Panc1 (cell line): ENCODE results near the gene PLEKHA1. TPM values are rescaled to one million over a fixed set of nuclear protein-coding genes. Genes with fewer than 3 reads are reported as not detected.

Source experiments
- ATAC-seq: fragments of 200-7000 bp; cut with Tn5 transposase; 2 replicates; pipeline ENCODE4 v1.9.1; 2020; ENCODE audit warnings: mild to moderate bottlenecking, moderate library complexity
- BruUV-seq: library from RNA; stranded (reverse); fragments of 400-500 nt; replicated peaks from 2 replicates; lab custom pipeline; 2021; lab: Mats Ljungman, UMichigan
- CTCF ChIA-PET: fragments of 300-600 bp; sonication (Branson Sonifier 250); formaldehyde crosslinking; loops from one replicate; lab custom pipeline; 2022; ENCODE audit warnings: antibody characterized with exemption; lab: Charles Lee
- POLR2A ChIA-PET: fragments of 300-600 bp; sonication (Branson Sonifier 250); formaldehyde crosslinking; loops from one replicate; lab custom pipeline; 2022; ENCODE audit warnings: antibody characterized with exemption; lab: Charles Lee
- DNase-seq: peaks from one replicate; pipeline ENCODE4 v3.0.0-alpha.2; 2010; ENCODE audit warnings: low read depth, low spot score
- H3K27ac ChIP-seq: 2 replicates; pipeline ENCODE4 v1.5.1; 2011; ENCODE audit warnings: mild to moderate bottlenecking, low read length, inconsistent platforms
- H3K27me3 ChIP-seq: fragments of 200-500 bp; sonication (Bioruptor generic); 2 replicates; pipeline ENCODE4 v1.6.0; 2014; ENCODE audit warnings: low read length, inconsistent platforms; ENCODE audit not compliant: control insufficient read depth, insufficient read depth
- H3K36me3 ChIP-seq: fragments of 200-500 bp; sonication (Bioruptor generic); 2 replicates; pipeline ENCODE4 v1.5.1; 2014; ENCODE audit warnings: inconsistent platforms, mild to moderate bottlenecking, low read length, moderate library complexity; ENCODE audit not compliant: control insufficient read depth, insufficient read depth
- H3K4me1 ChIP-seq: 2 replicates; pipeline ENCODE4 v1.5.1; 2011; ENCODE audit warnings: inconsistent platforms, mild to moderate bottlenecking, low read length, moderate library complexity; ENCODE audit not compliant: control insufficient read depth, insufficient read depth
- H3K4me3 ChIP-seq, 2 experiments: 2 replicates each; pipeline ENCODE4 v1.5.1; 2011 to 2012; ENCODE audit warnings: low read depth in 2 of 2, low read length in 2 of 2, mild to moderate bottlenecking in 2 of 2, inconsistent platforms in 1 of 2, moderate library complexity in 1 of 2
- H3K9me3 ChIP-seq: fragments of 200-500 bp; sonication (Bioruptor generic); 2 replicates; pipeline ENCODE4 v1.5.1; 2014; ENCODE audit warnings: low read depth, mild to moderate bottlenecking, inconsistent platforms, low read length, moderate library complexity; ENCODE audit not compliant: control insufficient read depth, insufficient read depth
- POLR2AphosphoS5 ChIP-seq: IDR thresholded peaks from 2 replicates; pipeline ENCODE4 v1.6.1; 2012; ENCODE audit warnings: mild to moderate bottlenecking, low read depth, low read length, moderate library complexity
- REST ChIP-seq, 2 experiments: IDR thresholded peaks; 2 replicates each; pipeline ENCODE4 v1.6.1; 2011 to 2012; ENCODE audit warnings: low read depth in 2 of 2, control low read depth in 1 of 2, low read length in 1 of 2, mild to moderate bottlenecking in 1 of 2, moderate library complexity in 1 of 2; ENCODE audit not compliant: insufficient read depth in 1 of 2
- SIN3A ChIP-seq: IDR thresholded peaks from 2 replicates; pipeline ENCODE4 v1.6.1; 2012; ENCODE audit warnings: low read depth, mild to moderate bottlenecking, low read length, moderate library complexity, borderline replicate concordance; ENCODE audit not compliant: insufficient read depth
- TCF7L2 ChIP-seq: IDR thresholded peaks from 2 replicates; pipeline ENCODE4 v1.6.1; 2011; ENCODE audit warnings: mild to moderate bottlenecking, low read depth, low read length, inconsistent platforms
- in situ Hi-C: cut with HindIII; loops from 2 replicates; pipeline ENCODE4 v1.10.0; 2016; ENCODE audit warnings: low sequenced_read_pairs, low pct_unique_long_range_greater_than_20kb
- intact Hi-C: fragments of 100-400 bp; cut with micrococcal nuclease; formaldehyde crosslinking; loops from one replicate; pipeline ENCODE4 v1.10.0; 2022; ENCODE audit not compliant: unreplicated experiment
- total RNA-seq: library from RNA; stranded (reverse); gene quantifications from one replicate; pipeline ENCODE4 v1.2.1, GENCODE V29; 2021; ENCODE audit not compliant: unreplicated experiment
- TF ChIP-seq, protein P1 (sequence below): fragments of 450-650 bp; IDR thresholded peaks from 2 replicates; pipeline ENCODE4 v1.5.1; 2017; ENCODE audit warnings: mild to moderate bottlenecking

PLEKHA1 gene
- total RNA-seq, 1 experiment from 2014 or later = 95.5 TPM

- no peak overlapping the region for H3K27ac ChIP-seq
- in situ Hi-C loops (no loop called here), intact Hi-C loops (no loop called here)
- no peaks in the 10 kb centered on the region for H3K4me1 ChIP-seq
- no peak overlapping the region for H3K4me3 ChIP-seq
- ATAC-seq = no peak
- POLR2A ChIA-PET = no interaction called here
- DNase-seq = no peak
- H3K36me3 ChIP-seq = peaks cover 57% of the 10 kb centered on the region
- no peaks in the 10 kb centered on the region for H3K27me3 ChIP-seq
- CTCF ChIA-PET = no interaction called here
- no peaks in the 10 kb centered on the region for H3K9me3 ChIP-seq
- TF ChIP-seq TCF7L2 = no peak
- TF ChIP-seq, protein P1, sequence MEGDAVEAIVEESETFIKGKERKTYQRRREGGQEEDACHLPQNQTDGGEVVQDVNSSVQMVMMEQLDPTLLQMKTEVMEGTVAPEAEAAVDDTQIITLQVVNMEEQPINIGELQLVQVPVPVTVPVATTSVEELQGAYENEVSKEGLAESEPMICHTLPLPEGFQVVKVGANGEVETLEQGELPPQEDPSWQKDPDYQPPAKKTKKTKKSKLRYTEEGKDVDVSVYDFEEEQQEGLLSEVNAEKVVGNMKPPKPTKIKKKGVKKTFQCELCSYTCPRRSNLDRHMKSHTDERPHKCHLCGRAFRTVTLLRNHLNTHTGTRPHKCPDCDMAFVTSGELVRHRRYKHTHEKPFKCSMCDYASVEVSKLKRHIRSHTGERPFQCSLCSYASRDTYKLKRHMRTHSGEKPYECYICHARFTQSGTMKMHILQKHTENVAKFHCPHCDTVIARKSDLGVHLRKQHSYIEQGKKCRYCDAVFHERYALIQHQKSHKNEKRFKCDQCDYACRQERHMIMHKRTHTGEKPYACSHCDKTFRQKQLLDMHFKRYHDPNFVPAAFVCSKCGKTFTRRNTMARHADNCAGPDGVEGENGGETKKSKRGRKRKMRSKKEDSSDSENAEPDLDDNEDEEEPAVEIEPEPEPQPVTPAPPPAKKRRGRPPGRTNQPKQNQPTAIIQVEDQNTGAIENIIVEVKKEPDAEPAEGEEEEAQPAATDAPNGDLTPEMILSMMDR = no peak
- no peak for TF ChIP-seq POLR2AphosphoS5
- TF ChIP-seq SIN3A = no peak
- TF ChIP-seq REST (IDR thresholded peaks at IDR 0.05; ENCODE audit: insufficient read depth in 1 of 2, low read depth in 2 of 2, low read length in 1 of 2) = no peak
- BruUV-seq = no TSS peak
Observed at GRCh38 chr10:122419876-122420623, 45.5 kb downstream of the PLEKHA1 start.

- no peak for TF ChIP-seq TCF7L2
- TF ChIP-seq, protein P1 = no peak
- no peak for TF ChIP-seq POLR2AphosphoS5
- TF ChIP-seq REST (IDR thresholded peaks at IDR 0.05; ENCODE audit: insufficient read depth in 1 of 2, low read depth in 2 of 2, low read length in 1 of 2) = no peak
- TF ChIP-seq SIN3A = no peak
- H3K27me3 ChIP-seq = no peaks in the 10 kb centered on the region
- intact Hi-C loops (no loop called here), in situ Hi-C loops (no loop called here)
- POLR2A ChIA-PET = no interaction called here
- H3K27ac ChIP-seq = no peak overlapping the region
- CTCF ChIA-PET = no interaction called here
- ATAC-seq (no peak), DNase-seq (no peak)
- no peaks in the 10 kb centered on the region for H3K4me1 ChIP-seq
- H3K4me3 ChIP-seq = no peak overlapping the region
- H3K36me3 ChIP-seq = peaks cover 54% of the 10 kb centered on the region
- H3K9me3 ChIP-seq = no peaks in the 10 kb centered on the region
- BruUV-seq = TSS peak; percentile 5
Observed at GRCh38 chr10:122420624-122421007, 46.1 kb downstream of the PLEKHA1 start.
